Measurements from ENCODE around the gene CYP27B1.
A peak's percentile ranks its signal among the peaks of the same experiment; 100 is the strongest.
"Not testable (repeated sequence)": the region's sequence is repeated elsewhere in the genome, so short reads cannot be mapped to it uniquely, and the experiment has no call there.

The CYP27B1 gene

DNA sequence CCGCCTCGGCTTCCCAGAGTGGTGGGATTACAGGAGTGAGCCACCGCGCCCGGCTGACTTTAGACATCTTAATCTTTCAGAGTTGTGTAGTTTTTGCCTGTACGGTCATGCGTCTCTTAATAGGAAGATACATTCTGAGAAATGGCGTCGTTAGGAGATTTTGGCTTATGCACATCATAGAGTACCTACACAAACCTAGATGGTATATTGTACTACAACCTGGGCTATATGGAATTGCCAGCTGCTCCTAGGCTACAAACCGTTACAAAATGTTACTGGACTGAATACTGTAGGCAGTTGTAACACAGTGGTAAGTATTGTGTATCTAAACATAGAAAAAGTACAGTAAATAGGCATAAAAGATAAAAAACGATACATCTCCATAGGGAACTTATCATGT, 17.0 kb upstream of the CYP27B1 start:
- DNase-seq (ENCODE audit: low read depth), result no peak

DNA sequence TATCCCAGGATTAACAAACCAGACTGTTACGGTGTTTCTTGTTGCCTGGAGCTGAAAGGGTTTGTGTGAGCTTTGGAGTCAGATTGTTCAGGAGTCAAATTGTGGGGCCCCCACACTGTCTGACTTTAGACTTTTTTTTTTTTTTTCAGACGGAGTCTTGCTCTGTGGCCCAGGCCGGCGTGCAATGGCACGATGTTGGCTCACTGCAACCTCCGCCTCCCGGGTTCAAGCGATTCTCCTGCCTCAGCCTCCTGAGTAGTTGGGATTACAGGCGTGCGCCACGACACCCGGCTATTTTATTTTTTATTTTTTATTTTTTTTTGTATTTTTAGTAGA, 16.6 kb upstream of the CYP27B1 start:
- DNase-seq (ENCODE audit: low read depth), result no peak

GRCh38 chr12:57782608-57783465, 16.0 kb upstream of the CYP27B1 start, which contains the start of gene TSFM:
Gene TSFM, plus strand, starts transcription at chr12:57782787. Its CDS starts 15 bp downstream, at chr12:57782802.
- peak; percentile 92 for DNase-seq (ENCODE audit: low read depth)

GRCh38 chr12:57782243-57782607, 15.3 kb upstream of the CYP27B1 start:
- DNase-seq (ENCODE audit: low read depth), result no peak

DNA sequence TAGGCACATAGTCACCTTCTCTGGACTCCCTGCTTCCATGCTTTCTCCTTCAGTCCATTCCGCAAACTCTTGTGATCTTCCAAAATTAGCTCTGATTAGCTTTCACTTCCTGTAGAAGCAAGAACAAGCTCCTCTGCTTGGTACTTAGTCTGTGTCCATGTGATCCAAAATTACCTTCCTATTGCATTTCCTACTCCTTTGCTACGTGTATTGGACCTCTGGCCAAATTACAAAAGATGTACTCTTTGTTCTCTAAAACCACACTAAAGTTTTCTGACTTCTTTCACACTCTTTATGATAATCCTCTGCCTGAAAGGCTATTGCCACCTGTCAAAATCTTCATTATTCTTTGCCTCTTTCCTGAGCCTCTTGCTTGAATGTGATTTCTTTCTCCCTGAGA, 14.9 kb upstream of the CYP27B1 start:
- no peak for DNase-seq (ENCODE audit: low read depth)

DNA sequence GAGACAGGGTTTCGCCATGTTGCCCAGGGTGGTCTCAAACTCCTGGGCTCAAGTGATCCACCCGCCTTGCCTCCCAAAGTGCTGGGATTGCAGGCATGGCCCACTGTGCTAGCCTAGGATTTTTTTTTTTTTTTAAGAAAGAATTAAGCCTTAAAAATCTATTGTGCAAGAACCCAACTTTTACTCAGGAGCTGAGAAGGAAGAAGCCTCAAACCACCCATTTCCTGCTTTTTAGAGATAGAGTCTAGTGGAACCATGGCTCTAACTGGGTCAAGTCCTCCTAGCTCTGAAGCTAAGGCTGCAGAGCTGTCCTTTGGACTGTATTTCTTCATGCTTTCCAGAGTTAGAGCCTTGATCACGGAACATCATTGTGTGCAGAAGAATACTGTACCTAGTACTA, 14.4 kb upstream of the CYP27B1 start:
- DNase-seq (ENCODE audit: low read depth), result no peak

DNA sequence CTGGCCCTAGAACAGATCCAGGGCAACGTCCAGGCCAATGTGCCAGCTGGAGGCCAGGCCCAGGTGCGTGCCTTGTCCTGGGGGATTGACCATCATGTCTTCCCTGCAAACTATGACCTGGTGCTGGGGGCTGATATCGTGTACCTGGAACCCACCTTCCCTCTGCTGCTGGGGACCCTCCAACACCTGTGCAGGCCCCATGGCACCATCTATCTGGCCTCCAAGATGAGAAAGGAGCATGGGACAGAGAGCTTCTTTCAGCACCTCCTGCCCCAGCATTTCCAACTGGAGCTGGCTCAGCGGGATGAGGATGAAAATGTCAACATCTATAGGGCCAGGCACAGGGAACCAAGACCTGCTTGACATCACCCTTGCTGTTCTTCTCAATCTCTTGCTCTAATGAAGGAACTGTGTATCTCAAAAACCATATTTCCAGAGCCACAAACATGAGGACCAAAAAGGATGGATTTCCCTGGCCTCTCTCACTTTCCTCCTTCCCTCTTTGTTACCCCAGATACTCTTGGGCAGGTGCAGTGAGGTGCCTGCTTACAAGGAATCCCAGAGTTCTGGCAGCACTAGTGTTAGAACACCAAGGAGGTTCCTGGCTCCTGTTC, 13.5 kb upstream of the CYP27B1 start:
- no peak for DNase-seq (ENCODE audit: low read depth)

GRCh38 chr12:57779736-57780135, 12.9 kb upstream of the CYP27B1 start:
- DNase-seq (ENCODE audit: low read depth), result no peak

- no peak for DNase-seq (ENCODE audit: low read depth)
These were observed 11.0 kb upstream of the CYP27B1 start for GRCh38 chr12:57777911-57778310.

GRCh38 chr12:57777367-57777766, 10.5 kb upstream of the CYP27B1 start:
- no peak for DNase-seq (ENCODE audit: low read depth)

GRCh38 chr12:57776247-57776587, 9.3 kb upstream of the CYP27B1 start:
- no peak for DNase-seq (ENCODE audit: low read depth)

DNA sequence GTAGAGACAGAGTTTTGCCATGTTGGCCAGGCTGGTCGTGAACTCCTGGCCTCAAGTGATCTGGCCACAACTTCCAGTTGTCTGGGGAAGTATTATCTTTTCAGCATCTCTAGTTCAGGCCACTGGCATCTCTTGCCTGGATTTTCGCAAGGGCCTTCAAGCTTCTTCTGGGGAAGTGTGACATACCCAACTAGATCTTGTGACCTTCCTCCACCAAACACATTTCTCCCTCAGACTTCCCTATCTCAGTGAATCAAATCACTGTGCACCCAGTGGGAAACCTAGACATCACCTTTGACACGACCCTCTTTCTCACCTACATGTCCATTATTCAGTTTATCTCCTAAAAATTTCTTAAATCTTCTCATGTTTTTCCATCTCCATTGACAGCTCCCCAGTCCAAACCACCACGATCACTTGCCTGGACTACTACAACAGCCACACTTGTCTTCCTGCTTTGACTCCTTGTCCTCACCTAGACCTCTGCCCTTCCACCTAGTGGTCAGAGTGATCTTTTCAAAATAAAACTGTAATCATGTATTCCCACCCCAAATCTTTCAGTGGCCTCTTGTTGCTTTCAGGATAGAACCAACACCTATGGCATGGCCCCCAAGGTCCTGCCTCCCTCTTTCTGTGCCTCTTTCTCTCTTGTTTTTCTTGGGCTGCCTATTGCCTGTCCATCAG, 8.8 kb upstream of the CYP27B1 start:
- DNase-seq (ENCODE audit: low read depth), result no peak

GRCh38 chr12:57775044-57775443, 8.2 kb upstream of the CYP27B1 start:
- DNase-seq (ENCODE audit: low read depth), result no peak

DNA sequence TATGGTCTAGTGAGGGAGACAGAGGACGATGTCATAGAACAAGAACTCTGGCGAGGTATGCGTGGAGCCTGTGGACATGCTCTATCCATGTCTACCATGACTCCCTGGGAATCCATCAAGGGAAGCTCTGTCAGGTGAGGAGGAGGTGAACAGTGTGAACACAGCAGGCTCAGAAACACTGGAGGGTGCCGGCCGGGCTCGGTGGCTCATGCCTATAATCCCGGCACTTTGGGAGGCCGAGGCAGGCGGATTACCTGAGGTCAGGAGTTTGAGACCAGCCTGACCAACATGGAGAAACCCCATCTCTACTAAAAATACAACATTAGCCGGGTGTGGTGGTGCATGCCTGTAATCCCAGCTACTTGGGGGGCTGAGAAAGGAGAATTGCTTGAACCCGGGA, 7.8 kb upstream of the CYP27B1 start:
- not testable (repeated sequence) for DNase-seq (ENCODE audit: low read depth)

- DNase-seq (ENCODE audit: low read depth), result peak; percentile 19
These were observed 5.8 kb upstream of the CYP27B1 start, which contains the start of gene EEF1AKMT3 for GRCh38 chr12:57772429-57773322. Gene EEF1AKMT3, plus strand, starts transcription at chr12:57772614. Its CDS starts 111 bp downstream, at chr12:57772725.

DNA sequence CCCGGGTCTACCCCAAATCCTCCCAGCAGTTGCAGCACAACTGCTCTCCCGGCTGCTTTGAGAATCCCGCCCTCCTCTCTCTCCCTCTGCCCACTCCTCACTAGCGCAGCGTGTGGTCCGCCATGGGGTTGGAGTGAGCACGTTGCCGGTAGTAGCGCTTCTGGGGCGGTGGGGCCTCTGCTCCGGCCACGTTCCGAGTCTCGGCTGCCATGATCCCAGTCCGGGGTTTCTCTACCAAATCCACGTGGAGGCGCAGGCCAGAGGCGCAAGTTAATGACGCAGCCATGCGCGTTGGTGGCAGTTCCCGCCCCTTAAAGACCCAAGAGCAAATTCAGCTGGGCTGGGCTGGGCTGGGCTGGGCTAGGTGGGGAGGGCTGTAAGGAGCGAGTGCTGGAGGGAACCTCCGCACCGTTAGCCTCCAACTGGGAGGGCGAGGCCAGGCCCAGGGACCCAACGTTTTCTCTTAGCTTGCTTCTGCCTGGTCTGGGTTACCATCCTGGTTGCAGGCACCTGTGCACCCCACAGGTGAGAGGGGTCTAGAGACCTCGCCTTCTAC, 5.1 kb upstream of the CYP27B1 start, which contains the start of gene METTL1:
Gene METTL1, minus strand, starts transcription at position 233 of the 556 bp plus-strand sequence. Its CDS starts 22 bp downstream, at position 211.
- DNase-seq (ENCODE audit: low read depth), result peak; percentile 87

GRCh38 chr12:57771236-57771872, 4.5 kb upstream of the CYP27B1 start:
- peak; percentile 79 for DNase-seq (ENCODE audit: low read depth)

DNA sequence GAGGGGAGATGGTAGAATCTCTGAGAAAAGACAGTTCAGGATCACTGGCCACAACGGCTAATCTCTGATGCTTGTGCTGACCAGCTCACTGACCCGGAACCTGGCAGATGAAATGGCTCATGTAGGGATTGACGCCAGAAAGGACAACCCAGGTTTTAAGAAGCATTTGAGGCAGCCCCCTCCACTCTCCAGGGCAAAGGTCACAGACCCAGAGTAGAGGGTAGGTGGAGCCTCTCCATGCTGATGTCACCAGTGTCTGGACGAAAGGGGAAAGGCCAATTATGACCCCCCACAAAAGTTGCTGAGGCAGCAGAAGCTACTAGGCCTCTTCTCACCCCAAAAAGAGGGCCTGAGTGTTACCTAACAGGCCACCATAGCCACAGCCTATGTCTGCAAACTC, 3.9 kb upstream of the CYP27B1 start:
- no peak for DNase-seq (ENCODE audit: low read depth)

DNA sequence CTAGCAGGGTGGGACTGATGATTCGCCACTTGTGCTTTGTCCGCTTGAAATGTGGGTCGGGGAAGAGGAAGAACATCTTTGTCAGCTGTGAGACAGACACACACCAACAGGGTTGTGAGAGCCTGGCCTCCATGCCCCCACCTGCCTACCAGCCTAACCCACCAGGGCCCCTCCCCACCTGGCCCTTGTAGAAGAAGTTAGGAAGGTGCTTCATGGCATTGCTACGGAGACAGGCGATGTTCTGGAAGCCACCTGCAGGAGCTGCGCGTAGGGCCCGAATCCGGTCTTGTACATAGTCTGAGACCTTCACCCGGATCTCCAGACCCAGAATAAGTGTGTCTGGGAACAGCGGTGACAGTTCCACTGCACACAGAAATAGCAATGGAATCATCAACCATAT, 2.7 kb upstream of the CYP27B1 start:
- no peak for DNase-seq (ENCODE audit: low read depth)

- no peak for DNase-seq (ENCODE audit: low read depth)
These were observed 998 bp upstream of the CYP27B1 start for GRCh38 chr12:57767876-57768275.

DNA sequence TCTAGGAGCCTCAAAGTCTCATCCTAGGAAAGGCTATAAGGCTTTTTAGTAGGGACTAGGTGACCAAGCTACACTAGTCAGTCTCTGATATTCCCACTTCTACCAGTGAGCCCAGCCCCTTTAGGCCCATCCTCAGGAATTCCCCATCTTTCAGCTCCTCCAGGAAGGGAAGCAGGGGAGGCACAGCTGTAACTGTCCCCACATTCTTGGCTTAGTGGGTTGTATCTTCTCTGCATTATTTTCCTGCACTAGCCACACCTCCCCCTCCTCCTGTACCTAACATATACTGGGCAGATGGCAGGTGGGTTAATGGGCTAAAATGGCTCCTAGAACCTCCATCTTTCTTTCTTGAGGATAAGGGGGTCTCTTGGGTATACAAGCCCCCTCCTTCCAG, 424 bp upstream of the CYP27B1 start:
- DNase-seq (ENCODE audit: low read depth), result no peak

Measured in T-helper 22 cell (primary cell).